A549 (cell line): ENCODE measurements around the gene ZNF470. TPM values are rescaled to one million over a fixed set of nuclear protein-coding genes. Genes with fewer than 3 reads are reported as not detected.

ENCODE experiments used
- ATAC-seq, 2 experiments: fragments of 200-7000 bp in 1 of 2; fragments of >200 bp in 1 of 2; cut with Nextera tagmentation in 1 of 2; cut with Tn5 transposase in 1 of 2; 3 replicates each; pipeline versions ENCODE4 v1.8.0 to v1.9.1; 2018 to 2020; ENCODE audit warnings: mild to moderate bottlenecking in 1 of 2, moderate library complexity in 1 of 2
- CTCF ChIA-PET: fragments of 300-600 bp; sonication (Branson Sonifier 250); formaldehyde crosslinking; extraction: SDS; loops from one replicate; lab custom pipeline; 2021; ENCODE audit warnings: antibody characterized with exemption, inconsistent platforms; lab: Yijun Ruan, JAX
- POLR2A ChIA-PET: fragments of 350-600 bp; formaldehyde crosslinking; extraction: SDS; loops from one replicate; lab custom pipeline; 2021; ENCODE audit warnings: antibody characterized with exemption, inconsistent platforms; lab: Yijun Ruan, JAX
- DNase-seq, 2 experiments: peaks; one replicate each; pipeline versions ENCODE4 v3.0.0 to v3.0.0-alpha.2; 2011 to 2016; ENCODE audit warnings: low read depth in 1 of 2, low spot score in 1 of 2
- FAIRE-seq: peaks from 2 replicates; lab custom pipeline; 2011; peaks lifted over from hg19 to GRCh38; lab: Jason Lieb, UNC
- H3K27ac ChIP-seq, 2 experiments: fragments of >200 bp; sonication (Bioruptor Twin); formaldehyde crosslinking; 3 replicates each; pipeline ENCODE4 v1.5.1; 2016 to 2017
- H3K4me1 ChIP-seq: fragments of >200 bp; sonication (Bioruptor Twin); formaldehyde crosslinking; 3 replicates; pipeline ENCODE4 v1.6.1; 2016
- H3K4me2 ChIP-seq: fragments of >200 bp; sonication (Bioruptor Twin); formaldehyde crosslinking; 3 replicates; pipeline ENCODE4 v1.6.1; 2016
- H3K4me3 ChIP-seq: fragments of >200 bp; sonication (Bioruptor Twin); formaldehyde crosslinking; 3 replicates; pipeline ENCODE4 v1.5.1; 2016
- H3K9me3 ChIP-seq: fragments of >200 bp; sonication (Bioruptor Twin); formaldehyde crosslinking; 3 replicates; pipeline ENCODE4 v1.6.1; 2016
- BCL3 ChIP-seq: fragments of >200 bp; sonication (Bioruptor Twin); formaldehyde crosslinking; IDR thresholded peaks from 3 replicates; pipeline ENCODE4 v1.6.1; 2016
- BHLHE40 ChIP-seq: IDR thresholded peaks from 2 replicates; pipeline ENCODE4 v1.6.1; 2012; ENCODE audit warnings: low read depth, low read length, inconsistent platforms
- CBX2 ChIP-seq: fragments of 200-600 bp; sonication (generic); IDR thresholded peaks from 2 replicates; pipeline ENCODE4 v1.6.1; 2016; ENCODE audit warnings: low read depth, mild to moderate bottlenecking, borderline replicate concordance
- CBX8 ChIP-seq: fragments of 200-600 bp; sonication (generic); IDR thresholded peaks from 2 replicates; pipeline ENCODE4 v1.6.1; 2016
- CEBPB ChIP-seq, 2 experiments: fragments of >200 bp in 1 of 2; sonication (Bioruptor Twin) in 1 of 2; formaldehyde crosslinking in 1 of 2; IDR thresholded peaks; 2 replicates each; pipeline ENCODE4 v1.6.1; 2012 to 2016
- CHD2 ChIP-seq: fragments of 150-350 bp; IDR thresholded peaks from 2 replicates; pipeline ENCODE4 v1.6.1; 2014; ENCODE audit warnings: low read length; ENCODE audit not compliant: partially characterized antibody
- E2F6 ChIP-seq: IDR thresholded peaks from 2 replicates; pipeline ENCODE4 v1.6.1; 2012; ENCODE audit warnings: low read depth, borderline replicate concordance
- EHF ChIP-seq: fragments of 250-450 bp; sonication (Bioruptor Pico); IDR thresholded peaks from 2 replicates; pipeline ENCODE4 v1.5.0; 2020; ENCODE audit warnings: mild to moderate bottlenecking
- EHMT2 ChIP-seq: fragments of 200-600 bp; sonication (generic); IDR thresholded peaks from 2 replicates; pipeline ENCODE4 v1.6.1; 2016; ENCODE audit warnings: antibody characterized with exemption, low read depth, mild to moderate bottlenecking, moderate library complexity
- ELK1 ChIP-seq: fragments of 150-350 bp; IDR thresholded peaks from 2 replicates; pipeline ENCODE4 v1.6.1; 2014; ENCODE audit warnings: low read depth, mild to moderate bottlenecking, low read length
- EP300 ChIP-seq, 2 experiments: fragments of >200 bp; sonication (Bioruptor Twin); formaldehyde crosslinking; IDR thresholded peaks; 2 replicates in 1 of 2; 3 replicates in 1 of 2; pipeline ENCODE4 v1.6.1; 2016 to 2017
- ESRRA ChIP-seq: fragments of 150-350 bp; IDR thresholded peaks from 2 replicates; pipeline ENCODE4 v1.6.1; 2014; ENCODE audit warnings: mild to moderate bottlenecking, low read length, borderline replicate concordance
- FOSL2 ChIP-seq, 2 experiments: fragments of 450-650 bp in 1 of 2; fragments of >200 bp in 1 of 2; sonication (Bioruptor Twin) in 1 of 2; formaldehyde crosslinking; IDR thresholded peaks; 2 replicates each; pipeline versions ENCODE4 v1.5.0 to v1.6.1; 2016 to 2020; ENCODE audit warnings: mild to moderate bottlenecking in 1 of 2, moderate library complexity in 1 of 2
- FOXS1 ChIP-seq: fragments of 250-450 bp; sonication (Bioruptor Pico); IDR thresholded peaks from 2 replicates; pipeline ENCODE4 v1.5.0; 2020; ENCODE audit warnings: mild to moderate bottlenecking, moderate library complexity
- GATA3 ChIP-seq: IDR thresholded peaks from 2 replicates; pipeline ENCODE4 v1.6.1; 2012; ENCODE audit warnings: borderline replicate concordance
- HES2 ChIP-seq: fragments of >200 bp; sonication (Bioruptor Twin); formaldehyde crosslinking; IDR thresholded peaks from 2 replicates; pipeline ENCODE4 v1.6.1; 2016
- HEYL ChIP-seq: fragments of 250-450 bp; sonication (Bioruptor Pico); IDR thresholded peaks from 2 replicates; pipeline ENCODE4 v1.8.0; 2021; ENCODE audit warnings: mild to moderate bottlenecking, moderate library complexity
- HOXA7 ChIP-seq: fragments of 250-450 bp; sonication (Bioruptor Pico); IDR thresholded peaks from 2 replicates; pipeline ENCODE4 v1.5.0; 2020; ENCODE audit warnings: mild to moderate bottlenecking, moderate library complexity
- HOXB13 ChIP-seq: fragments of 250-450 bp; sonication (Bioruptor Pico); IDR thresholded peaks from 2 replicates; pipeline ENCODE4 v1.5.0; 2020; ENCODE audit warnings: low read depth, mild to moderate bottlenecking, moderate library complexity
- HOXB5 ChIP-seq: fragments of 250-450 bp; sonication (Bioruptor Pico); IDR thresholded peaks from 2 replicates; pipeline ENCODE4 v1.5.0; 2020; ENCODE audit warnings: mild to moderate bottlenecking, moderate library complexity
- JUN ChIP-seq, 2 experiments: fragments of >200 bp; sonication (Bioruptor Twin); formaldehyde crosslinking; IDR thresholded peaks; 2 replicates in 1 of 2; 3 replicates in 1 of 2; pipeline ENCODE4 v1.6.1; 2016 to 2017
- JUNB ChIP-seq: fragments of >200 bp; sonication (Bioruptor Twin); formaldehyde crosslinking; IDR thresholded peaks from 2 replicates; pipeline ENCODE4 v1.6.1; 2016
- KDM5A ChIP-seq: fragments of 200-600 bp; sonication (generic); IDR thresholded peaks from 2 replicates; pipeline ENCODE4 v1.6.1; 2016; ENCODE audit warnings: antibody characterized with exemption, mild to moderate bottlenecking
- MAX ChIP-seq: IDR thresholded peaks from 2 replicates; pipeline ENCODE4 v1.6.1; 2012
- MAZ ChIP-seq: fragments of 150-350 bp; IDR thresholded peaks from 2 replicates; pipeline ENCODE4 v1.6.1; 2014; ENCODE audit warnings: antibody characterized with exemption, low read depth, low read length, borderline replicate concordance
- NFE2L2 ChIP-seq: fragments of 150-350 bp; conservative IDR thresholded peaks from 2 replicates; pipeline ENCODE4 v1.6.1; 2014; ENCODE audit warnings: low read length
- NR3C1 ChIP-seq: fragments of >200 bp; sonication (Bioruptor Twin); formaldehyde crosslinking; IDR thresholded peaks from 3 replicates; pipeline ENCODE4 v1.6.1; 2017
- PBX3 ChIP-seq: IDR thresholded peaks from 2 replicates; pipeline ENCODE4 v1.6.1; 2012
- POLR2A ChIP-seq: IDR thresholded peaks from 2 replicates; pipeline ENCODE4 v1.6.1; 2012; ENCODE audit warnings: mild to moderate bottlenecking, low read length
- RAD21 ChIP-seq, 2 experiments: fragments of >200 bp in 1 of 2; sonication (Bioruptor Twin) in 1 of 2; formaldehyde crosslinking in 1 of 2; IDR thresholded peaks in 1 of 2; conservative IDR thresholded peaks in 1 of 2; 2 replicates in 1 of 2; 3 replicates in 1 of 2; pipeline ENCODE4 v1.6.1; 2012 to 2018; ENCODE audit warnings: inconsistent platforms in 1 of 2
- RARB ChIP-seq: fragments of 250-450 bp; sonication (Bioruptor Pico); IDR thresholded peaks from 2 replicates; pipeline ENCODE4 v1.8.0; 2021; ENCODE audit warnings: mild to moderate bottlenecking, moderate library complexity
- RCOR1 ChIP-seq: fragments of 150-350 bp; IDR thresholded peaks from 2 replicates; pipeline ENCODE4 v1.6.1; 2014; ENCODE audit warnings: antibody characterized with exemption, low read length, low read depth
- RFX5 ChIP-seq: fragments of 450-650 bp; IDR thresholded peaks from 2 replicates; pipeline ENCODE4 v1.7.1; 2014; ENCODE audit warnings: antibody characterized with exemption, mild to moderate bottlenecking, moderate library complexity
- SMC3 ChIP-seq: fragments of >200 bp; sonication (Bioruptor Twin); formaldehyde crosslinking; IDR thresholded peaks from 3 replicates; pipeline ENCODE4 v1.6.1; 2018; ENCODE audit warnings: inconsistent platforms
- SREBF2 ChIP-seq: fragments of 450-650 bp; IDR thresholded peaks from 2 replicates; pipeline ENCODE4 v1.6.1; 2014; ENCODE audit warnings: mild to moderate bottlenecking, moderate library complexity
- TP53 ChIP-seq: fragments of 250-450 bp; sonication (Bioruptor Pico); IDR thresholded peaks from 2 replicates; pipeline ENCODE4 v1.5.0; 2021; ENCODE audit warnings: mild to moderate bottlenecking, moderate library complexity
- ZC3H11A ChIP-seq: fragments of 450-650 bp; IDR thresholded peaks from 2 replicates; pipeline ENCODE4 v1.6.1; 2014; ENCODE audit warnings: antibody characterized with exemption, mild to moderate bottlenecking
- WGBS: methylation state at CpG from one replicate; pipeline ENCODE4 v1.1.6; 2017; ENCODE audit errors: missing lambda C conversion rate; 5-methylcytosine and 5-hydroxymethylcytosine counted together
- polyA minus RNA-seq: library from RNA; depleted of rRNA, polyadenylated mRNA; stranded (reverse); fragments of >200 nt; gene quantifications from 2 replicates; pipeline ENCODE4 v1.2.3, GENCODE V29; 2011; rRNA and poly(A)+ RNA removed
- polyA plus RNA-seq, 4 experiments: library from polyadenylated mRNA; depleted of rRNA in 3 of 4; stranded (reverse); fragments of >200 nt; fragmentation: RNase III in 1 of 4; extraction: RNeasy Plus Mini Kit Qiagen cat#74134 plus additional on column Dnase treatment in 1 of 4; gene quantifications; 2 replicates in 3 of 4; 3 replicates in 1 of 4; pipeline ENCODE4 v1.2.3, GENCODE V29; 2011 to 2017

ZNF470 gene
- polyA plus RNA-seq (2011; rRNA removed) = 2.8 and 3.9 TPM in 2 replicates
- polyA plus RNA-seq (2012; cell fraction: cytosol; rRNA removed) = 0.78 and 0.89 TPM in 2 replicates
- 1.5 and 2.0 TPM in 2 replicates for polyA plus RNA-seq (2012; cell fraction: nucleus; rRNA removed)
- 1.6 to 1.7 TPM (median 1.7 TPM) in 3 replicates for polyA plus RNA-seq (2017; fragmentation: RNase III; extraction: RNeasy Plus Mini Kit Qiagen cat#74134 plus additional on column Dnase treatment)
- polyA minus RNA-seq = 1.3 and 1.7 TPM in 2 replicates

GRCh38 chr19:56567274-56568120 lies at the start of gene ZNF470:
Gene ZNF470, plus strand, starts transcription at chr19:56567468. Its CDS starts 2,844 bp downstream, at chr19:56570312.
- FAIRE-seq (no peak), DNase-seq (peak; percentile 87 to 93), ATAC-seq (peak; percentile 98 to 99)
- ChIA-PET POLR2A (interaction anchor here (0.9 kb wide), 1 partner anchor 27 kb away, joined by 7 read pairs; the partner anchor contains the start of gene ZNF71), CTCF (no interaction called here)
- TF ChIP-seq CBX8 (no peak), JUN (IDR thresholded peaks at IDR 0.05) (peak in 1 of 2 experiments; percentile 46; a peak in 2 of 5 replicates), ZC3H11A (no peak), RARB (CRISPR knock-in tag) (no peak), RCOR1 (no peak), RAD21 (conservative IDR thresholded peaks at IDR 0.05 in 1 of 2, IDR thresholded peaks at IDR 0.05 in 1 of 2) (no peak), KDM5A (no peak), MAX (peak; percentile 90), RFX5 (0 out of 2 replicates have a peak, but pooled peaks have one; percentile 33), HOXB5 (CRISPR knock-in tag) (no peak), EHMT2 (no peak), PBX3 (no peak), NFE2L2 (no peak), SMC3 (no peak), GATA3 (no peak), JUNB (no peak), SREBF2 (no peak), HES2 (no peak), CBX2 (no peak), BCL3 (no peak), TP53 (CRISPR knock-in tag) (no peak), HOXA7 (CRISPR knock-in tag) (no peak), FOXS1 (CRISPR knock-in tag) (no peak), HEYL (CRISPR knock-in tag) (no peak), CEBPB (IDR thresholded peaks at IDR 0.05) (no peak), CHD2 (no peak), ESRRA (no peak), E2F6 (peak; percentile 64), NR3C1 (no peak), EHF (no peak), POLR2A (peak; percentile 57; the same call in 1 of the 2 replicates), EP300 (IDR thresholded peaks at IDR 0.05) (no peak), ELK1 (no peak), MAZ (no peak), BHLHE40 (no peak), HOXB13 (CRISPR knock-in tag) (no peak), FOSL2 (IDR thresholded peaks at IDR 0.05) (no peak), FOSL2 (CRISPR knock-in tag; IDR thresholded peaks at IDR 0.05) (no peak)
- peaks cover 95% of the 10 kb centered on the region for H3K9me3 ChIP-seq
- 24% methylated on average over 52 of the region's 66 CpGs for WGBS
- H3K4me1 ChIP-seq = no peaks in the 10 kb centered on the region
- peak within 1 kb of the TSS; percentile 64 to 84 for H3K27ac ChIP-seq
- H3K4me2 ChIP-seq = peak within 1 kb of the TSS; percentile 50
- peak within 1 kb of the TSS; percentile 63 for H3K4me3 ChIP-seq
